HUES48 (cell line): Measurements from ENCODE around the gene MRPL38.
A peak's percentile ranks its signal among the peaks of the same experiment; 100 is the strongest.

Source experiments
- H3K27ac ChIP-seq: one replicate; pipeline ENCODE4 v1.7.0; 2013; ENCODE audit warnings: low read depth, low read length, inconsistent platforms
- H3K27me3 ChIP-seq: 2 replicates; pipeline ENCODE4 v1.6.1; 2013; ENCODE audit warnings: mild to moderate bottlenecking, low read length; ENCODE audit not compliant: control insufficient read depth, insufficient read depth
- H3K36me3 ChIP-seq: 2 replicates; pipeline ENCODE4 v1.6.1; 2013; ENCODE audit warnings: low read length; ENCODE audit not compliant: control insufficient read depth, insufficient read depth
- H3K4me1 ChIP-seq: 2 replicates; pipeline ENCODE4 v1.6.1; 2013; ENCODE audit warnings: mild to moderate bottlenecking, low read length; ENCODE audit not compliant: control insufficient read depth, insufficient read depth
- H3K4me3 ChIP-seq: 2 replicates; pipeline ENCODE4 v1.5.1; 2013; ENCODE audit warnings: mild to moderate bottlenecking, low read depth, low read length
- H3K9ac ChIP-seq: 2 replicates; pipeline ENCODE4 v1.6.1; 2013; ENCODE audit warnings: mild to moderate bottlenecking, low read depth, low read length, moderate library complexity
- H3K9me3 ChIP-seq: 2 replicates; pipeline ENCODE4 v1.6.1; 2013; ENCODE audit warnings: low read length; ENCODE audit not compliant: control insufficient read depth, insufficient read depth

The MRPL38 gene

DNA sequence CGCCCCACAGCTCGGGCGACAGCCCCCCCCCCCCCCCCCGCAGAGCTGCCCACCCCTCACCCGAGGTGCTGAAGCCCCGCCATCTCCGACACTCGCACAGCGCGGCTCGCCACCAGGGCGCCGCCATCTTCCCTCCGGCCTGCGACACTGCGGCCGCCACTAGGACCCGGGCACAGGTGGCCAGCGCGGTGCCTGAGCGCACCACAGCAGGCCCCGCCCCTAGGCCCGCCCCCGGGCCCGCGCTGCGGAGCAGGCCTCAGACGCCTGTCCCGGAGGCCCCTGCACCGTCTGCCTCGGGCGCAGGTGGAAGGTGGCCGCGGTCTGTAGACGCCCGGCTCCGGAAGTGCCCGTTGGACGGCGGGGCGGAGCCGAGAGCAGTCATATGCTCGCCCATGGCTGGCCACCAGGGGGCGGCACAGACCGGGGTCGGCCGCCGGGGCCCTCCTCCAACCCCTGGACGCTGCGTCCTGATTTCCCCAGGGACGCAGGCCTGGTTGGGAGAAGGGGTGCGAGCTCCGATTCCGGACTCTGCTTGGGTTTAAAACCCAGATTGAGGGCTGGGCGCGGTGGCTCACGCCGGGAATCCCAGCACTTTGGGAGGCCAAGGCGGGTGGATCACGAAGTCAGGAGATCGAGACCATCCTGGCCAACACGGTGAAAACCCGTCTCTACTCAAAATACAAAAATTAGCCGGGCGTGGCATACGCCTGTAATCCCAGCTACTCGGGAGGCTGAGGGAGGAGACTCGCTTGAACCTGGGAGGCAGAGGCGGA, at the start of gene MRPL38:
TSS of gene MRPL38 (minus strand) at position 136 of the 773 bp plus-strand sequence. CDS start at position 127, 9 bp downstream.
- Histone ChIP-seq H3K4me3 (peak within 1 kb of the TSS; percentile 74), H3K4me1 (no peaks in the 10 kb centered on the region), H3K27ac (peak within 1 kb of the TSS; percentile 89), H3K9ac (peak within 1 kb of the TSS; percentile 82), H3K9me3 (no peaks in the 10 kb centered on the region), H3K36me3 (peaks cover 30% of the 10 kb centered on the region), H3K27me3 (no peaks in the 10 kb centered on the region)

DNA sequence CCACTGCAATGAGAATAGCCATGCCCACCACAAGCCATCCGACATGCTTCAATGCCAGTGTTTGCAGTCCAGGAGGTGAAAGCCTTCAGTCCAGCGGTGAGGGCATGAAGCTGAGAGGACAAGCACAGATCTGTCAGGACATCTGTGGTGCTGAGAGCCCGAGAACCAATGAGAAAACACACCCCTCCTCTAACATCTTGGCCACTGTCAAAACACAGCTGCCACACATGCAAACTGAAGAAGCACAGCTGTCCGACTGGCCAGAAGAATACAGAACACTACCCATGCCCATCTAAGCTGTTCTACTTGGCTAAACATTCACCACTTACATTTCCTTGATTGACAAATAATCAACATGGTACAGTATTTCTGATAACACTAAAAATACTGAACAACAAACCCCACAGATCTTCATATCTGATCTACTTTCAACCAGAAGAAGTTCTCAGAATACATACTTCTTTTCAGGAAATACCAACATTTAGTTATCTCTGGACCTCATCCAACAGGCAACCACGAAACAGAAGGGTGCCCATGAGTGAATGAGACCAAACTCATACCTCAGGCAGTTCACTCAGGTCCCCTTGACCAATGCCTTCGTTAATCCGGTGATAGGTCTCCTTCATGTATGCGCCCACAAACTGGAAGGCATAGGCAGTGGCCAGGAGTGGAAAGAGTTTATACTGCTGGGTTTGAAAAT, 46.3 kb upstream of the MRPL38 start:
- peaks cover 7% of the 10 kb centered on the region for H3K4me1 ChIP-seq
- H3K9ac ChIP-seq, result no peak overlapping the region
- H3K27ac ChIP-seq, result no peak overlapping the region
- no peaks in the 10 kb centered on the region for H3K27me3 ChIP-seq
- H3K4me3 ChIP-seq, result no peak overlapping the region
- H3K36me3 ChIP-seq, result peaks cover 82% of the 10 kb centered on the region
- no peaks in the 10 kb centered on the region for H3K9me3 ChIP-seq

DNA sequence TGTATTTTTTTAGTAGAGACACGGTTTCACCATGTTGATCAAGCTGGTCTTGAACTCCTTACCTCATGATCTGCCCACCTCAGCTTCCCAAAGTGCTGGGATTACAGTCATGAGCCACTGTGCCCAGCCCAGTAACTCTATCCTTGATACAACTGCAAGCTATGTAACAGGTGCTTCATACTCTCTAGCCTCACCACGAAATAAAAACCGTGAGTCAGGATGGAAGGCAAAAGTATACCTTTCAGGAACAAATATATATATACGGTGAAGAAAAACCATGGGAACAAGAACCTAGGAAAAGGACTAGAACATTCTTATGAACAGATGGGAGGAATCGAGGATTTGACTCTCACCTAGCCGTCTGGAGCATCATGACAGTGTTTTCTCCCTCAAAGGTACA, 45.7 kb upstream of the MRPL38 start:
- Histone ChIP-seq H3K36me3 (peaks cover 82% of the 10 kb centered on the region), H3K27ac (no peak overlapping the region), H3K9me3 (no peaks in the 10 kb centered on the region), H3K9ac (no peak overlapping the region), H3K27me3 (no peaks in the 10 kb centered on the region), H3K4me3 (no peak overlapping the region), H3K4me1 (peaks cover 7% of the 10 kb centered on the region)

DNA sequence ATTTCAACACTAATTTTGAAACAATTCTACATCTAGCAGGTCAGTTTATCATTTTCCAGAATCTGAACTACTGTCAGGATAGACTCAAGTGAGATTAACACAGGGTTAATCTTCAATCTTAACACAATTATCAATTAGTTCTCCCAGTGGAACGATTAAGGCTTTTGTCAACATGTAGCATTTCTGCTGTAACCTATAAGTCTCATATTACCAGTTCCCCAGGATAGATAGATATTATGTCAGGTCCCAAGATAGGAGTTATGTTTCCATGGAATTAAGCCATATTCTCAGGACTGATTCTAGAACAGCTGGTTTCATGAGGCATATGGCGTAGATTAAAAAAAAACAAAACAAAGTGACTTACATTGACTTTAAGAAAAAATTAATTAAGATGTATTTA, 40.5 kb upstream of the MRPL38 start:
- no peaks in the 10 kb centered on the region for H3K9me3 ChIP-seq
- H3K27me3 ChIP-seq, result no peaks in the 10 kb centered on the region
- no peak overlapping the region for H3K4me3 ChIP-seq
- H3K27ac ChIP-seq, result no peak overlapping the region
- no peak overlapping the region for H3K9ac ChIP-seq
- H3K4me1 ChIP-seq, result peaks cover 10% of the 10 kb centered on the region
- H3K36me3 ChIP-seq, result peaks cover 50% of the 10 kb centered on the region

DNA sequence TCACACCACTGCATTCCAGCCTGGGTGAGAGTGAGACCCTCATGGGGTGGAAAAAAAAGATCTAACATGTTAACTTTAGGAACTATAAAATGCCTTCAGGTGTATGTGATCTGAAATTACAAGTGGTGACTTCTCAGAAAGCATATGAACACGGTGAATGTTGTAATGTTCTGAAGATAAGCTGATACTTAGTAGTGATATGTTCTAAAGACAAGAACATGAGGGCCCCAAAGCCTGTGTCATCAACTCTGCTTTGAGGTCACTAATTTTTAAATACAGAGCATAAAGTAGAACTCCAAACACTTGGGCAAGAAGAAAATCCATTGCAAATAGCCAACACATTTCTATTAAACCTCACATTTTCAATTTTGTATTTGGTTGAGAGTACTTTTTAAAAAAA, 38.8 kb upstream of the MRPL38 start:
- no peak overlapping the region for H3K27ac ChIP-seq

DNA sequence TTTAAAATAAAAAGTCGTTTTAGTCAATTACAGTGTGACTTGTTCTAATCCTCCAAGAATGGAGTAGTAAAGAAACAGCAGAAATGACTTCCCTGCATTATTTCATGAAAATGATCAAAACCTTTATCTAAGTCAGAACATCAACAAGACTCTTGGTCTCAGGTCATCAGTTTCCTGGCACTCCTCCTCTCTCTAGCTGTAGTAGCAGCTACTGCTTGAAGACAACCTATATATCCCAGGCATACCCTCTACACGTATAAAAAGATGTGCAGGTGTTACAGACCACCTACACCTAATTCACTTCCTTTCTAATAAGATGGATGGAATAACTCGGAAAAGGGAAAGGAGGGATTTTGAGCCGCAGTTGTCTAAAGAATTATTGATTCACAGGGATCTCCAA, 37.8 kb upstream of the MRPL38 start:
- no peak overlapping the region for H3K4me3 ChIP-seq
- no peaks in the 10 kb centered on the region for H3K9me3 ChIP-seq
- peaks cover 10% of the 10 kb centered on the region for H3K4me1 ChIP-seq
- H3K36me3 ChIP-seq, result peaks cover 24% of the 10 kb centered on the region
- no peak overlapping the region for H3K9ac ChIP-seq
- no peak overlapping the region for H3K27ac ChIP-seq
- no peaks in the 10 kb centered on the region for H3K27me3 ChIP-seq

More for the DNA sequence above, 38.8 kb upstream of the MRPL38 start:
- no peak overlapping the region for H3K4me3 ChIP-seq
- H3K36me3 ChIP-seq, result peaks cover 34% of the 10 kb centered on the region
- no peaks in the 10 kb centered on the region for H3K27me3 ChIP-seq
- no peak overlapping the region for H3K9ac ChIP-seq
- peaks cover 10% of the 10 kb centered on the region for H3K4me1 ChIP-seq
- H3K9me3 ChIP-seq, result no peaks in the 10 kb centered on the region

DNA sequence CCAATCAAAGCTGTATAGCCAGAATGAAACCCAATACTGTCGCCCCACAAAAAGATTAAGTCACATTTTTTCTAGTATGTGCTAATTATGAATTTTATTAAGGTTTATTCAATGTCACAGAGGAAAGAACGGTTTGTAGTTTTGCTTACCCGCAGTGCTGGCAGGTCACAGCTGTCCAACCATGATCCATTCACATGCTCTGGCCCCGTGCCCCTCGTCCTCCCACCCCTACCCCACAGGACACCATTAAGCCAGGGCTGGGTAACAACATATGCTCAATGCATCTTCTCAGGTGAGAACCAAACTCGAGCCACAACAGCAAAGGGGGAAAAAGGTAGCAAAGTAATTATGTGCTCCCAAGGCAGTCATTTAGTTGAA, 36.7 kb upstream of the MRPL38 start:
- Histone ChIP-seq H3K9me3 (no peaks in the 10 kb centered on the region), H3K27ac (peak overlapping the region; percentile 54), H3K9ac (peak overlapping the region; percentile 23; the same call in 1 of the 2 replicates), H3K4me1 (peaks cover 8% of the 10 kb centered on the region), H3K4me3 (peak overlapping the region; percentile 94), H3K27me3 (no peaks in the 10 kb centered on the region), H3K36me3 (peaks cover 16% of the 10 kb centered on the region)

DNA sequence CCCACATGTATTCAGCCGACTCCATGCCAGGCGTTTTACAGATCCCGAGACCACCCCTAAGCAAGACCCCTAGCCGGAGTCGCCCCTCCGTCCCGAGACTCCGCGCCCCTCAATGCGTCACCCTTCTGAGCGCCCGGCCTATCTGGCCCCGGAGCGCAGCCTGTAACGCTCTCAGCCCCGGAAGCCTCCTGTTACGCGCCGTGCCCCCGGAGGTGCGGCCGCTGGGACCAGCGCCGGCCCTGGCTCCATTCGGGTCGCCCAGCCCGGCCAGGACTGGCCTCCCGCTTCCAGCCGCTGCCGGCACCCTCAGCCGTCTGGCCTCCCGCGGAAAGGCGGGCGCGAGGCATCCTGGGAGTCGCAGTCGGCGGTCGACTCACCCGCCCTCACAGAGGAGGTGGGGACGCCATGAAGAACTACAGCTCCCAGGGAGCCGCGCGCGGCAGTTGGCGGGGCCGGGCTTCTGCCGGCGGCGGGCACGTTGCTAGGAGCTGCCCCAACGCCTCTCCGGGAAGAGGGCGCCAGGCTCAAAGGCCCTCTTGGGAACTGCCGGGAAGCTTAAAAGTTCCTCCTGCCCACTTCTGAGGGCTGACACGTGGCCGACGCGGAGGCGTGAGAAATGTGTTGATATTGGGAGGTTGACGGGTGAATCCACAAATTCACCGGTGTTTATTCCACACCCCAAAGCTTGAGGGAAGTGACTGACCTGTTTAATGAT, 36.2 kb upstream of the MRPL38 start, which contains the start of gene FBF1:
TSS of gene FBF1 (minus strand) at position 316 of the 715 bp plus-strand sequence. CDS start 2,893 bp downstream, outside the sequence.
- Histone ChIP-seq H3K9me3 (no peaks in the 10 kb centered on the region), H3K4me1 (peaks cover 4% of the 10 kb centered on the region; the same call in 1 of the 2 replicates), H3K36me3 (peaks cover 10% of the 10 kb centered on the region), H3K27me3 (no peaks in the 10 kb centered on the region), H3K9ac (peak within 1 kb of the TSS; percentile 80), H3K27ac (peak within 1 kb of the TSS; percentile 76), H3K4me3 (peak within 1 kb of the TSS; percentile 94)

DNA sequence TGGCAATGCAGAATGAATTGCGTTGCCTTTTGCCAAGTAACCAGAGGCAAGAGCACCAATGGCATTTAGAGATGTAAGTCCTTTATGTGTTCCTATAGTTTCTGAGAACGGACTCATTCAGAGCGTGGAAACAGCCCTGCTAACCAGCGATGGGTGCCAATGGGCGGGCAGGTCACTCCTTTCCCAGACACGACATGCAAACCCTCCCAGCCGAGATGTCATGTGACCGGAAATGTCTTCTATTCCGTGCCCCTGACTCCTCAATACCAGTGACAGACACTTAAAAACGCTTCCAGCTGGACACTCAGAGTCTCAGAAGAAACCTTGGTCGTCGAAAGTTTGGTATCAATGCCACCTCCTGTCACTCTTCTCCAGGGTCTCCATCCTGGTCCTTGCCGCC, 33.0 kb upstream of the MRPL38 start:
- Histone ChIP-seq H3K27ac (no peak overlapping the region), H3K9ac (no peak overlapping the region), H3K27me3 (no peaks in the 10 kb centered on the region), H3K9me3 (no peaks in the 10 kb centered on the region), H3K4me1 (peaks cover 4% of the 10 kb centered on the region; the same call in 1 of the 2 replicates), H3K4me3 (no peak overlapping the region), H3K36me3 (no peaks in the 10 kb centered on the region)

DNA sequence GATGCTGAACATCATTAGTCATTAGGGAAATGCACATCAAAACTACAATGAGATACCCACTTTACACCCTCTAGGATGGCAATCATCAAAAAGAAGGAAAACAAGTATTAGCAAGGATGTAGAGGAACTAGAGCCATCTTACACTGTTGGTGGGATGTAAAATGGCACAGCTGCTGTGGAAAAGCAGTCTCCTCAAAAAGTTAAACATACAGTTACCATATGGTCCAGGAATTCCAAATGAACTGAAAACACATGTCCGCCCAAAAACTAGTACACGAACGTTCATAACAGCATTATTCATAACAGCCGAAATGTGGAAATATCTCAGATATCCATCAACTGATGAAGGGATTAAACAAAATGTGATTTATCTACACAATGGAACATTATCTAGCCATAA, 29.1 kb upstream of the MRPL38 start:
- no peaks in the 10 kb centered on the region; the same call in 1 of the 2 replicates for H3K36me3 ChIP-seq
- no peaks in the 10 kb centered on the region for H3K27me3 ChIP-seq
- H3K27ac ChIP-seq, result no peak overlapping the region
- H3K4me3 ChIP-seq, result no peak overlapping the region
- no peak overlapping the region for H3K9ac ChIP-seq
- no peaks in the 10 kb centered on the region for H3K9me3 ChIP-seq
- no peaks in the 10 kb centered on the region for H3K4me1 ChIP-seq
